ENCODE measurements around the gene CPNE7.

The CPNE7 gene

GRCh38 chr16:89555265-89555664 is 20.3 kb upstream of the CPNE7 start:
- Histone ChIP-seq H3K27me3 (ENCODE audit: insufficient read depth, poor library complexity, severe bottlenecking) (no peaks in the 10 kb centered on the region), H3K4me3 (replicated peaks; ENCODE audit: insufficient read depth, low read length) (no peak overlapping the region), H3K27ac (replicated peaks) (no peak overlapping the region)
- TF ChIP-seq CTCF (IDR thresholded peaks at IDR 0.05; ENCODE audit: insufficient read depth, low read length) (no peak), GABPA (IDR thresholded peaks at IDR 0.05; ENCODE audit: low read depth) (no peak), REST (IDR thresholded peaks at IDR 0.05; ENCODE audit: insufficient replicate concordance, low read depth) (no peak), SPI1 (IDR thresholded peaks at IDR 0.05; ENCODE audit: borderline replicate concordance, low read depth) (no peak), POLR2AphosphoS5 (IDR thresholded peaks at IDR 0.05; ENCODE audit: low read depth) (no peak)
- DNase-seq (ENCODE audit: low read depth in 1 of 2, low spot score in 1 of 2) = no peak

GRCh38 chr16:89555780-89556179 is 19.8 kb upstream of the CPNE7 start:
- DNase-seq (ENCODE audit: low read depth in 1 of 2, low spot score in 1 of 2) = no peak
- H3K4me3 ChIP-seq (replicated peaks; ENCODE audit: insufficient read depth, low read length) = no peak overlapping the region
- no peaks in the 10 kb centered on the region for H3K27me3 ChIP-seq (ENCODE audit: insufficient read depth, poor library complexity, severe bottlenecking)
- H3K27ac ChIP-seq (replicated peaks) = no peak overlapping the region
- TF ChIP-seq REST (IDR thresholded peaks at IDR 0.05; ENCODE audit: insufficient replicate concordance, low read depth) = no peak
- no peak for TF ChIP-seq CTCF (IDR thresholded peaks at IDR 0.05; ENCODE audit: insufficient read depth, low read length)
- TF ChIP-seq SPI1 (IDR thresholded peaks at IDR 0.05; ENCODE audit: borderline replicate concordance, low read depth) = no peak
- no peak for TF ChIP-seq GABPA (IDR thresholded peaks at IDR 0.05; ENCODE audit: low read depth)
- no peak for TF ChIP-seq POLR2AphosphoS5 (IDR thresholded peaks at IDR 0.05; ENCODE audit: low read depth)

GRCh38 chr16:89556750-89557689 is 18.5 kb upstream of the CPNE7 start:
- peak; percentile 36 to 81 for DNase-seq (ENCODE audit: low read depth in 1 of 2, low spot score in 1 of 2)
- H3K4me3 ChIP-seq (replicated peaks; ENCODE audit: insufficient read depth, low read length) = no peak overlapping the region
- no peak for TF ChIP-seq POLR2AphosphoS5 (IDR thresholded peaks at IDR 0.05; ENCODE audit: low read depth)
- peak; percentile 41 for TF ChIP-seq CTCF (IDR thresholded peaks at IDR 0.05; ENCODE audit: insufficient read depth, low read length)
- H3K27me3 ChIP-seq (ENCODE audit: insufficient read depth, poor library complexity, severe bottlenecking) = no peaks in the 10 kb centered on the region
- no peak overlapping the region for H3K27ac ChIP-seq (replicated peaks)
